GM19372 (cell line): ENCODE data around the gene LRBA.
"Not testable (repeated sequence)": the region's sequence is repeated elsewhere in the genome, so short reads cannot be mapped to it uniquely, and the experiment has no call there.

Experiments used
- ATAC-seq: cut with Tn5 transposase; IDR thresholded peaks from one replicate; pipeline ENCODE4 v1.9.1; 2021; ENCODE audit warnings: mild to moderate bottlenecking, low read depth, moderate library complexity; ENCODE audit not compliant: unreplicated experiment

Gene LRBA

DNA sequence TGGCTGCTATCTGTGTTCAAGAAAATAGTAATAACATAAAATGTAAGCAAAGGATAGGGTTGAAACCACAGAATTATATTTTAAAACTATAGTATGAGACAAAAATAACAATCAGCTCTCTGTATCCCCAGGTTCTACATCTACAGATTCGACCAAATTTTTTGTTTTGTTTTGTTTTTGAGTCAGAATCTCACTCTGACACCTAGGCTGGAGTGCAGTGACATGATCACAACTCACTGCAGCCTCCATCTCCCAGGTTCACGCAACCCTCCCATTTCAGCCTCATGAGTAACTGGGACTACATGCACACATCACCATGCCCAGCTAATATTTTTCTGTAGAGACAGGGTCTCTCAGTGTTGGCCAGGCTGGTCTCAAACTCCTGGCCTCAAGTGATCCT is 319.9 kb downstream of the LRBA start:
- no peak for ATAC-seq

GRCh38 chr4:150694438-150694837 is 320.6 kb downstream of the LRBA start:
- no peak for ATAC-seq

DNA sequence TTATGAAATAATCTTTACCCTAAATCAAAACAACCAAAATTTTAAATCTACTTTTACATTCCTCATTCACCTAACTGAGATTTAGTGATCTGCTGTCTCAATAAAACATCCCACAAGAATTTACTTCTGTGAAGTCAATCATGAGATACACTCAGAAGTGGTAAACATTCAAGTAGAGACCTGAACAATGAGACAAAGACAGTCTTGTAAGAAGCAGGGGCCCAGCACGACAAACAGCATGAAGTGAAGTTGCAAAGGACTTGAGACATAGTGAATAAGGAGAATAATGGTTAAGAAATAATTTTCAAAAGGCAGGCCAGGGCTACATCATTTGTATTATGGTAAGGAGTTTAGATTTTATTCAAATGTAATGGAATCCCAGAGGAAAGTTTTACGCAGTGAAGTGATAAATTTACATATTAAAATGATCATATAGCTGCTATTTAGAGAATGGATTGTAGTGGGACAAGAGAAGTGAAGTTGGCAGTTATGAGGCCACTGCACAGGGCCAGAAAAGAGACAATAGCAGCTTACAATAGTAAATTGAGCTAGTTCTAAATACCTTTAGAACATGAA is 331.2 kb downstream of the LRBA start:
- ATAC-seq, result no peak

DNA sequence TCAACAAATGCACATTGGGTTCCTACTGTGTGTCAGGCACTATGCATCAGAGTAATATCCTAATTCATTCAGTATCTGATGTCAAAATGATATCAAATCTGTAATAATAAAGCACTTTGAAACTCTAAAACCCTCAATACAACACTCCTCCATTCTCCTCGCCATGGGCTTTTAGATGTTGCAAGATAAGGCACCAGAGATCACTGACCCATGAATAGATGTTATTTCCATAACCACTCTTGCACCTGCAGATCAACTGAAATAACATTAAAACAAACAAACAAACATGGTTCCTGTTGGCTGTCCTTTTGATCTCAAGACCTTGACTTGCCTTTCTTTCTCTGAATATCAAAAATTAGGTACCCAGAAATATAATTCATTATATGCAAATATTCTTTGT is 333.0 kb downstream of the LRBA start:
- no peak for ATAC-seq

DNA sequence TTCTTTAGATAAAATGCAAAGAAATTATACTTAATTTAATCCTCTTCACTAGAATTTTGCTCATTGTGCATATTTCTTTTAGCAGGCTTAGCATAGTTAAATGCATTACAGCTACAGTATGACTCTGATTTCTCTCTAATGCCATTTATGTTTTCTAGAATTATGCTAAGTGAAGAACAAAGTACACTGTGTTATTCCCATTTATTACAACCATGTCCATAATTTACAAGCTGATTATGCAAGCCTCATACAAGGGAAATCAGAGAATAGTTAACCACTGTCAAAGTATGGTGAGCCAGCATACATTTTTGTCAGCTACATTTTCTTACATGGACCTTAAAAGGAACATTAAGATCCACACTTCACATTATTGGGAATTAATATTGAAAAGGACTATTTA is 334.0 kb downstream of the LRBA start:
- no peak for ATAC-seq

GRCh38 chr4:150680651-150681050 is 334.4 kb downstream of the LRBA start:
- ATAC-seq, result no peak

- no peak for ATAC-seq
Measured at GRCh38 chr4:150679765-150680343, 335.2 kb downstream of the LRBA start.

DNA sequence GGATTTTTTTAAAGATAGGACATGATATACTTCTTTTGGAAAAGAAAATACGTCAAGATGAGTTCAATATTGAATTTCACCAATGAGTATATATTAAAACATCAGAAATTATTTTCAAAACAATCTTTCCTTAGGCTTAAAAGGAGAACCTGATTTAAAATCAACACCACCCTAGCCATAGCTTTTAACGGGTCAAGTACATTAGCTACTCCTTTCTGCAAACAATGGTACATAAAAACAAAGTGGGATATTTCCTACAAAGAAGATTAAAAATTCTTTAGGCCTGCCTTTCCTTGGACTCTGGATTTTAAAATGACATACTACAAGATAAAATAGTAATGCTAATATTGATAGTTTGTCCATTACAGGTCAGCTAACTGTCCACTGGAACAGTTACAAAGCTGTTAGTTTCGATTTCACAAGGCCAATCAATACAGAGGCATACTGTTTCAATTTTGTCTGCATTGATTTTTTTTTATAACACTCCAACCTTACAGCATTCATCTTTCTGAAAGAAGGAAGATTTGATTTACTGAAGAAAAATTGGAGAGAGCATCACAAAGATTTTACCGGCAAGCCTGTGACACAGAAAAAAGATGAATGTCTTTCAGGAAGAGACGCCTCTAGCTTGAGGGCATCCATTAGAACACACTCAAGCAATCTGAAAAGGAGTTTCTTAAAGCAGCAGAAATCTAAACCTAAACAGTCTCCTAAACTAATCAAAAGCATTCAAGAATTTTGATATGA is 335.9 kb downstream of the LRBA start:
- no peak for ATAC-seq

- ATAC-seq, result no peak
Measured at GRCh38 chr4:150673793-150674192, 341.3 kb downstream of the LRBA start.

- ATAC-seq, result no peak
Measured at GRCh38 chr4:150668824-150669223, 346.3 kb downstream of the LRBA start.

DNA sequence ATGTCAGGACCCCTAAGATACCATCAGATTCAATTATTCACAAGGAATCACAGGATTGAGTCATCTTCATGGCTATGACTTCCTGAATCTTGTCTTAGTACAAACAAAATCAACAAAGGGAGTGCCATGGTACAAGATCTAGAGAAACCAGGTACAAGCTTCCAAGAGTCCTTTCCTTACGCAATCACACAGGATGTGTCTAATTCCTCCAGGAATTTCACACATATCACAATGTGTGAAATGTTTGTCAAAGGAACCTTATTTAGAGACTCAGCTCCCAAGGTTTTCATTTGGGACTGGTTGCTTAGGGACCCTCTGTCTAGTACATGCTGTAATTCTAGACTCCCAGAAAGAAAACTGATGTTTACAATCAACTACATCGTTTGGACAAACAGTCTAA is 350.1 kb downstream of the LRBA start:
- ATAC-seq, result no peak

DNA sequence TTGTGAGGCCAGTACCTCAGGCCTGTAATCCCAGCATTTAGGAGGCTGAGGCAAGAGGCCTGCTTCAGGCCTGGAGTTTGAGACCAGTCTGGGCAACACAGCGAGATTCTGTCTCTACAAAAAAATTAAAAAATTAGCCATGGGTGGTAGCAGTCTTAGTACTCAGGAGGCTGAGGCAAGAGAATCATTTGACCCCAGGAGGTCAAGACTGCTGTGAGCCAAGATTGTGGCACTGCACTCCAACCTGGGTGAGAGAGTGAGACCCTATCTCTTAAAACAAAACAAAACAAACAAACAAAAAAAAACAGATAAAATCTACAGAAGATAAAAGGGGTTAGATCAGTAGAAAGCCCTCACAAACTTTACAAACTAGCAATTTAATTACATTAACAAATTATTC is 352.4 kb downstream of the LRBA start:
- ATAC-seq, result no peak

- not testable (repeated sequence) for ATAC-seq
Measured at GRCh38 chr4:150661551-150661950, 353.5 kb downstream of the LRBA start.

GRCh38 chr4:150658258-150658657 is 356.8 kb downstream of the LRBA start:
- ATAC-seq, result not testable (repeated sequence)

- no peak for ATAC-seq
Measured at GRCh38 chr4:150656891-150657290, 358.2 kb downstream of the LRBA start.

DNA sequence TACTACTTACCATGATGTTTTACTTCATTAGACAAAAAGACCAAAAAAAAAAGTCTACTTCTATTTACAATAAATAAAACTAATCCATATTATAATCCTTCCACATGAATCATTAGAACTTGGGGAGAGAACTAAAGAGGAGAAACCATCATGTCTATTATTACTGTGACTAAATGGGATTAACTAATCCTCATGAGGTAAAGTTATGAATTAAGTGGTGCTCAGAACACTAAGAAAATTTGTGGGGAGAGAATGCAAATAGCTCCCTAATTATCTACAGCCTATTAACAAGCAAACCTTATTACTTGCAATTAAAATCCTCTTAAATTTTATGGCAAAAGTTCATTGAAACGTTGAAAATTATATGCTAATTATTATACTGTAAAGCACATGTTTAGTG is 364.3 kb downstream of the LRBA start:
- no peak for ATAC-seq

DNA sequence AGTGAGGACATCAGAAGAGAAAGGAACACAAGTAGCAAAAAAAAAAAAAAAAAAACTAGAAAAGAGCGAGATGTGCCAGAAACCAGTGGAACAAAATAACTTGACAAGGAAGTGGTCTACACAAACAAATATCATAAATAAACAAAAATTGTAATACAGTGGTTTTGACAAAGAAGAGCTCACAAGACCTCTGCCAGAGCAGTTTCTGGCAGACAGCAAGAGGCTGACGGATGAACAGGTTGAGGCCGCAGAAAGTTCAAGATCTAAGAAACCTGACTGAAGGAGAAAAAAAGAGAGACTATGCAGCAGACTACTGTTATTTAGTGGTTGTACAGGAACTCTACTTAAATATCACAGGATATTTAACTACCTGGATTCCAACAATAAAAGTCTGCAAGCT is 367.0 kb downstream of the LRBA start:
- no peak for ATAC-seq

- ATAC-seq, result no peak
Measured at GRCh38 chr4:150647008-150647407, 368.1 kb downstream of the LRBA start.

DNA sequence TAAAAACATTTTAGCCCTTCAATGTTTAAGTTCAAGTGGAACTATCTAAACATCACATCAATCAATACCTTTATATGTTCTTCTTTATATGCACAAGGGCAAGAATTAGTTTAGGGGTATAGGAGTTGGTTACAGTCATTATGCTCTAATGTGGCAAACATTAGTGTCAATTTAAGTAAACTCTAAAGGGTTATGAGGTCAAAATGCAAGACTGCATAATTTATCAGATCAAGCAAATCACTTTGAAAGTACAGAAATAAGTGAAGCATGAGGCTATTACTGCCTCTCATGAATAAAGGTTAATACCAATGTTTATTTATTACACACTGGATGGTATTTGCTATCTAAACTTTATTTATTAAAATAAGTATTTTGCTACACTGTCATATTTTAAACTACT is 373.5 kb downstream of the LRBA start:
- no peak for ATAC-seq

DNA sequence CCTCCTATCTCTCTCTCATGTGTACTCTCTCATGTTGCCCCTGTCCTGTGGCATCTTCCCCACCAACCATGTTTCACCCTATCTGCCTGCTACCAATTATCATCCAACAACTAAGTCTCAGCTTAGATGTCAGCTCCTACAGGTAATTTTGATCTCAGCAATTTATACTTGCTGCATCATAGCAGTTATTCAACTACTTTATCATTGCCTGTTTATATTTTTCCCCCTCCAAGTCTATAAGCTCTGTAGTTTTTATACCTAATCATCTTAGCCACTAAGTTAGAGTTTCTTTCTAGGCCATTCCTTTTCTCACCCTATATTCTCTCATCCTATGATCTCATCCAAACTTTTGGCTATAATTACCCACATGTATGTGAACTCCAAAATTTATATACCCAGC is 382.4 kb downstream of the LRBA start:
- no peak for ATAC-seq

DNA sequence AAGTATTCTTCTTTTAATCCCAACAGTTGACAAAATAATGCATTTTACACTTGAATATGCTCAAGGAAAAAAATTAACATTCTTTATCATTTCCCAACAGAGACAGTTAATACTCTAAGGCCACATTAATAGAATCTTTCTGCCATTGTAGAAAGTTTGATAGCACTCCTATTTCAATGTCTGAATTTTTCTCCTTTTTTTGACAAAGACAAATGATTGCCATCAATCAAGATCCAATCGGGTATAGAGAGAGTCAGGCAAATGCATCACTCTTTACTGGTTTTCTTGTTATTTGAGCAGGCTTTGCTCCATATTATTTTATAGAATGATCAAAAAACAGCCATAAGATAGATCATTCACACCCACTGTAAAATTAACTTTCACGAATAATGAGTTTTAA is 387.0 kb downstream of the LRBA start:
- no peak for ATAC-seq

- ATAC-seq, result no peak
Measured at GRCh38 chr4:150625033-150625432, 390.1 kb downstream of the LRBA start.
